SK-N-SH (cell line): Measurements from ENCODE around the gene MYH11. TPM values are rescaled to one million over a fixed set of nuclear protein-coding genes. Genes with fewer than 3 reads are reported as not detected.

Experiments
- CTCF ChIA-PET: fragments of 300-600, 350-600 bp; formaldehyde crosslinking; extraction: SDS; loops from one replicate; lab custom pipeline; 2021; lab: Yijun Ruan, JAX
- POLR2A ChIA-PET: fragments of 350-600 bp; sonication (Branson Sonifier 250); formaldehyde crosslinking; extraction: SDS; loops from one replicate; lab custom pipeline; 2020; ENCODE audit warnings: antibody characterized with exemption, inconsistent platforms; lab: Yijun Ruan, JAX
- DNase-seq: peaks from one replicate; pipeline ENCODE4 v3.0.0; 2012
- H2AFZ ChIP-seq: fragments of 200-600 bp; sonication (generic); 2 replicates; pipeline ENCODE4 v1.8.1; 2016; ENCODE audit warnings: antibody characterized with exemption, mild to moderate bottlenecking, low read depth
- H3F3A ChIP-seq: fragments of 200-600 bp; sonication (generic); replicated peaks from 2 replicates; pipeline ENCODE3; 2016; ENCODE audit warnings: antibody characterized with exemption, mild to moderate bottlenecking; ENCODE audit not compliant: insufficient read depth
- H3K27ac ChIP-seq, 2 experiments: fragments of 200-500 bp in 1 of 2; fragments of 200-600 bp in 1 of 2; sonication (Bioruptor generic) in 1 of 2; sonication (generic), shearing (Covaris generic) in 1 of 2; 2 replicates each; pipeline versions ENCODE4 v1.5.1 to v1.6.1; 2014 to 2016; ENCODE audit warnings: low read depth in 2 of 2, inconsistent platforms in 1 of 2, low read length in 1 of 2, mild to moderate bottlenecking in 1 of 2, mixed read lengths in 1 of 2
- H3K27me3 ChIP-seq: fragments of 200-600 bp; sonication (generic), shearing (Covaris generic); 2 replicates; pipeline ENCODE4 v1.6.1; 2016; ENCODE audit warnings: mixed run types; ENCODE audit not compliant: insufficient read depth
- H3K36me3 ChIP-seq, 2 experiments: fragments of 200-500 bp in 1 of 2; fragments of 200-600 bp in 1 of 2; sonication (Bioruptor generic) in 1 of 2; sonication (generic) in 1 of 2; replicated peaks in 1 of 2; 2 replicates each; pipeline versions ENCODE3 to v1.5.1; 2014 to 2016; ENCODE audit warnings: low read length in 1 of 2, mild to moderate bottlenecking in 1 of 2; ENCODE audit not compliant: insufficient read depth in 2 of 2, control insufficient read depth in 1 of 2
- H3K4me1 ChIP-seq, 2 experiments: fragments of 200-500 bp in 1 of 2; fragments of 200-600 bp in 1 of 2; sonication (Bioruptor generic) in 1 of 2; sonication (generic), shearing (Covaris generic) in 1 of 2; 2 replicates each; pipeline versions ENCODE4 v1.5.1 to v1.6.1; 2014 to 2016; ENCODE audit warnings: low read depth in 1 of 2, low read length in 1 of 2, mixed run types in 1 of 2; ENCODE audit not compliant: insufficient read depth in 2 of 2, control insufficient read depth in 1 of 2
- H3K4me2 ChIP-seq: fragments of 200-600 bp; sonication (generic), shearing (Covaris generic); 2 replicates; pipeline ENCODE4 v1.6.1; 2017; ENCODE audit warnings: mixed run types
- H3K4me3 ChIP-seq, 2 experiments: fragments of 200-500 bp in 1 of 2; fragments of 200-600 bp in 1 of 2; sonication (Bioruptor generic) in 1 of 2; sonication (generic), shearing (Covaris generic) in 1 of 2; 2 replicates each; pipeline versions ENCODE4 v1.5.1 to v1.8.1; 2014 to 2016; ENCODE audit warnings: low read depth in 2 of 2, inconsistent platforms in 1 of 2, low read length in 1 of 2, mild to moderate bottlenecking in 1 of 2, mixed read lengths in 1 of 2, moderate library complexity in 1 of 2
- H3K79me2 ChIP-seq: fragments of 200-600 bp; sonication (generic); 2 replicates; pipeline ENCODE4 v1.8.1; 2017; ENCODE audit warnings: mild to moderate bottlenecking; ENCODE audit not compliant: insufficient read depth
- H3K9ac ChIP-seq: fragments of 200-600 bp; sonication (generic); 2 replicates; pipeline ENCODE4 v1.6.1; 2017; ENCODE audit warnings: mixed run types
- H3K9me2 ChIP-seq: fragments of 200-600 bp; sonication (generic); 2 replicates; pipeline ENCODE4 v1.6.1; 2017; ENCODE audit warnings: mixed run types
- H3K9me3 ChIP-seq: fragments of 200-600 bp; sonication (generic); 2 replicates; pipeline ENCODE4 v1.6.1; 2017; ENCODE audit warnings: mixed run types, mild to moderate bottlenecking, moderate library complexity
- H4K20me1 ChIP-seq: fragments of 200-600 bp; sonication (generic); 2 replicates; pipeline ENCODE4 v1.6.1; 2017; ENCODE audit warnings: mild to moderate bottlenecking, mixed run types; ENCODE audit not compliant: insufficient read depth
- ELF1 ChIP-seq: IDR thresholded peaks from 2 replicates; pipeline ENCODE4 v1.4.0; 2012
- EP300 ChIP-seq, 2 experiments: IDR thresholded peaks; 2 replicates each; pipeline versions ENCODE4 v1.4.0 to v1.6.1; 2012; ENCODE audit warnings: borderline replicate concordance in 1 of 2, low read depth in 1 of 2, low read length in 1 of 2
- EZH2phosphoT487 ChIP-seq: fragments of 200-600 bp; sonication (generic); IDR thresholded peaks from 2 replicates; pipeline ENCODE4 v1.6.1; 2017; ENCODE audit warnings: low read depth, mixed run types, mild to moderate bottlenecking, antibody characterized with exemption, moderate library complexity, borderline replicate concordance
- FOSL2 ChIP-seq: IDR thresholded peaks from 2 replicates; pipeline ENCODE4 v1.4.0; 2012; ENCODE audit warnings: low read depth, mild to moderate bottlenecking, moderate library complexity, borderline replicate concordance
- FOXJ3 ChIP-seq: sonication (generic); formaldehyde crosslinking; IDR thresholded peaks from 2 replicates; pipeline ENCODE4 v1.5.1; 2020; ENCODE audit warnings: mild to moderate bottlenecking, missing genetic modification reagents
- FOXM1 ChIP-seq: IDR thresholded peaks from 2 replicates; pipeline ENCODE4 v1.4.0; 2012; ENCODE audit warnings: low read depth, mild to moderate bottlenecking
- GATA2 ChIP-seq: sonication (generic); formaldehyde crosslinking; IDR thresholded peaks from 2 replicates; pipeline ENCODE4 v1.5.0; 2020; ENCODE audit warnings: mild to moderate bottlenecking, missing genetic modification reagents
- IRF3 ChIP-seq: fragments of 150-350 bp; IDR thresholded peaks from 2 replicates; pipeline ENCODE4 v1.6.1; 2016; ENCODE audit warnings: mild to moderate bottlenecking, low read depth, low read length
- MEF2A ChIP-seq: IDR thresholded peaks from 2 replicates; pipeline ENCODE4 v1.4.0; 2012; ENCODE audit warnings: low read depth, borderline replicate concordance
- MXI1 ChIP-seq: IDR thresholded peaks from 2 replicates; pipeline ENCODE4 v1.6.1; 2012; ENCODE audit warnings: mild to moderate bottlenecking, low read depth, low read length, improper control_type of control experiment
- NFIC ChIP-seq: IDR thresholded peaks from 2 replicates; pipeline ENCODE4 v1.4.0; 2012; ENCODE audit warnings: borderline replicate concordance
- PBX3 ChIP-seq: IDR thresholded peaks from 2 replicates; pipeline ENCODE4; 2012
- POLR2AphosphoS5 ChIP-seq: IDR thresholded peaks from 2 replicates; pipeline ENCODE4 v1.6.1; 2012; ENCODE audit warnings: low read depth, low read length
- RAD21 ChIP-seq: IDR thresholded peaks from 2 replicates; pipeline ENCODE4 v1.6.1; 2012; ENCODE audit warnings: mild to moderate bottlenecking, low read length
- RXRA ChIP-seq: IDR thresholded peaks from 2 replicates; pipeline ENCODE4 v1.4.0; 2012; ENCODE audit warnings: low read depth, mild to moderate bottlenecking, borderline replicate concordance
- SIN3A ChIP-seq: IDR thresholded peaks from 2 replicates; pipeline ENCODE4 v1.6.1; 2012; ENCODE audit warnings: low read depth, mild to moderate bottlenecking, low read length, moderate library complexity, borderline replicate concordance
- TCF12 ChIP-seq: IDR thresholded peaks from 2 replicates; pipeline ENCODE4 v1.4.0; 2012
- USF1 ChIP-seq: IDR thresholded peaks from 2 replicates; pipeline ENCODE4 v1.4.0; 2012; ENCODE audit warnings: low read depth, borderline replicate concordance
- USF2 ChIP-seq: fragments of 150-350 bp; IDR thresholded peaks from 2 replicates; pipeline ENCODE4 v1.6.1; 2017; ENCODE audit warnings: antibody characterized with exemption, low read length, low read depth, borderline replicate concordance
- WGBS: methylation state at CpG from one replicate; pipeline ENCODE4 v1.1.6; 2017; ENCODE audit warnings: low lambda C conversion rate; 5-methylcytosine and 5-hydroxymethylcytosine counted together
- polyA plus RNA-seq, 3 experiments: library from polyadenylated mRNA; depleted of rRNA; stranded (reverse); fragments of >200 nt; gene quantifications; 2 replicates each; pipeline ENCODE4 v1.2.3, GENCODE V29; 2012

Gene MYH11
- polyA plus RNA-seq, 1 of the 3 experiments (the other 2 are of a cell fraction): 0.02 TPM

GRCh38 chr16:15772579-15773293 is 84.1 kb downstream of the MYH11 start:
- Histone ChIP-seq H3F3A (no peaks in the 10 kb centered on the region), H3K4me1 (no peaks in the 10 kb centered on the region), H3K9me2 (no peaks in the 10 kb centered on the region), H3K9me3 (no peaks in the 10 kb centered on the region), H3K9ac (no peak overlapping the region), H3K4me2 (no peak overlapping the region), H3K27me3 (no peaks in the 10 kb centered on the region; the same call in 1 of the 2 replicates), H2AFZ (no peak overlapping the region)
- DNase-seq: no peak
- TF ChIP-seq POLR2AphosphoS5: no peak
- TF ChIP-seq EZH2phosphoT487: no peak
- TF ChIP-seq SIN3A: no peak
- TF ChIP-seq USF2: no peak
- TF ChIP-seq USF1: no peak
- no peak for TF ChIP-seq FOXM1
- TF ChIP-seq RAD21: no peak
- no peak for TF ChIP-seq MXI1
- no peak for TF ChIP-seq TCF12
- no peak for TF ChIP-seq IRF3
- TF ChIP-seq GATA2 (CRISPR knock-in tag): no peak
- TF ChIP-seq RXRA: no peak
- TF ChIP-seq FOSL2: no peak
- TF ChIP-seq, all 33 proteins: peak for 0
- Histone ChIP-seq H3K36me3 (no peaks in the 10 kb centered on the region), H3K79me2 (no peaks in the 10 kb centered on the region), H3K4me3 (no peak overlapping the region), H4K20me1 (no peaks in the 10 kb centered on the region), H3K27ac (no peak overlapping the region)
- WGBS: 69% methylated on average over 11 of the region's 11 CpGs
- CTCF ChIA-PET: interaction anchor here (0.6 to 2.0 kb wide), 4 partner anchors 41 to 414 kb away, joined by 3 to 5 read pairs (median 4); no protein-coding TSS in a partner anchor
- POLR2A ChIA-PET: no interaction called here

GRCh38 chr16:15771694-15772093 is 85.1 kb downstream of the MYH11 start:
- ChIA-PET POLR2A (no interaction called here), CTCF (interaction anchor here (1.6 to 2.0 kb wide), 2 partner anchors 50 to 51 kb away, joined by 4 to 5 read pairs; no protein-coding TSS in a partner anchor)
- WGBS: 67% methylated on average over 7 of the region's 7 CpGs
- Histone ChIP-seq H3K27me3 (no peaks in the 10 kb centered on the region; the same call in 1 of the 2 replicates), H3K27ac (no peak overlapping the region), H3K79me2 (no peaks in the 10 kb centered on the region), H4K20me1 (no peaks in the 10 kb centered on the region), H3K4me3 (no peak overlapping the region), H3K4me1 (no peaks in the 10 kb centered on the region), H3K9ac (no peak overlapping the region), H3K9me3 (no peaks in the 10 kb centered on the region), H3K9me2 (no peaks in the 10 kb centered on the region), H3K4me2 (no peak overlapping the region), H3F3A (no peaks in the 10 kb centered on the region), H2AFZ (no peak overlapping the region), H3K36me3 (no peaks in the 10 kb centered on the region)
- DNase-seq: no peak
- TF ChIP-seq ELF1: no peak
- TF ChIP-seq POLR2AphosphoS5: no peak
- no peak for TF ChIP-seq FOSL2
- TF ChIP-seq EP300 (IDR thresholded peaks at IDR 0.05; ENCODE audit: borderline replicate concordance in 1 of 2, low read depth in 1 of 2, low read length in 1 of 2): no peak
- TF ChIP-seq USF2: no peak
- no peak for TF ChIP-seq PBX3
- no peak for TF ChIP-seq MEF2A
- TF ChIP-seq NFIC: no peak
- no peak for TF ChIP-seq RAD21
- TF ChIP-seq FOXM1: no peak
- TF ChIP-seq FOXJ3: no peak
- TF ChIP-seq SIN3A: no peak
